Lower lobe of right lung (tissue), 2 donors: ENCODE data around the gene SHC3. TPM values are rescaled to one million over a fixed set of nuclear protein-coding genes. Genes with fewer than 3 reads are reported as not detected.
A peak's percentile ranks its signal among the peaks of the same experiment; 100 is the strongest.

Experiments
- ATAC-seq, 2 donors: fragments of 200-7000 bp; cut with Tn5 transposase; one replicate each; pipeline ENCODE4 v1.9.1; 2020 to 2022; ENCODE audit warnings: mild to moderate bottlenecking in 2 of 2, moderate library complexity in 2 of 2
- DNase-seq: peaks from one replicate; pipeline ENCODE4 v3.0.0-alpha.2; 2020
- H3K27ac ChIP-seq: fragments of 200-600 bp; one replicate; pipeline ENCODE4 v1.8.0; 2022
- H3K27me3 ChIP-seq: fragments of 200-600 bp; one replicate; pipeline ENCODE4 v1.8.0; 2022; ENCODE audit warnings: low read depth
- H3K36me3 ChIP-seq: fragments of 200-600 bp; one replicate; pipeline ENCODE4 v1.8.0; 2022; ENCODE audit warnings: mild to moderate bottlenecking
- H3K4me1 ChIP-seq: fragments of 200-600 bp; one replicate; pipeline ENCODE4 v1.8.0; 2022
- H3K4me3 ChIP-seq: fragments of 200-600 bp; one replicate; pipeline ENCODE4 v1.8.0; 2022; ENCODE audit warnings: mild to moderate bottlenecking
- H3K9me3 ChIP-seq: fragments of 200-600 bp; one replicate; pipeline ENCODE4 v1.8.0; 2022
- intact Hi-C: fragments of 100-400 bp; cut with DNase I; formaldehyde crosslinking; loops from one replicate; pipeline ENCODE4 v1.11.0; 2022
- total RNA-seq: library from RNA; stranded (reverse); fragmentation: NEBNext Ultra II Directional; extraction: Animal tissue kit (Norgen Biotek cat#: 25700); gene quantifications from one replicate; pipeline ENCODE4 v1.2.1, GENCODE V29; 2021
- TF ChIP-seq, protein P1 (sequence below): fragments of 200-600 bp; IDR thresholded peaks from one replicate; pipeline ENCODE4 v1.8.0; 2022; ENCODE audit warnings: antibody characterized with exemption, mild to moderate bottlenecking
- donor health status: DM: no; HTN: yes; CAD: no; lungs with severe emphysema.

SHC3 gene
- total RNA-seq, 1 donor from 2014 or later = 13.2 TPM

DNA sequence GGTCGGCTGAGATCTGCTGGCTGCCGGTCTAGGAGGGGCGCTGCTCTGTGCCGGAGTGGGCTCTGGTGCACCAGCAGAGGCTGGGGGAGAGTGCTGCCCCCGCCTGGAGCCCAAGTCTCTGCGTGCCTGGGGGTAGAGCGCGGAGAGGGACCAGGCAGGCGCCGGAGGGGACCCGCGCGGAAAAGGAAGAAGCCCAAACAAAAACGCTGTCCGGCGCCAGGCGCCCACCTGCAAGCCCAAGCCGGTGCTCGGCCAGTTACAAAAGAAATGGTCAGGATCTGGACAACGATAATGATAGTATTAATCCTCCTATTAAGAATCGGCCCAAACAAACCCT, 187.9 kb downstream of the SHC3 start:
- ATAC-seq = peak; percentile 8 to 15
- Histone ChIP-seq H3K4me1 (peaks cover 33% of the 10 kb centered on the region), H3K27me3 (peaks cover 11% of the 10 kb centered on the region), H3K36me3 (no peaks in the 10 kb centered on the region), H3K27ac (no peak overlapping the region), H3K9me3 (no peaks in the 10 kb centered on the region), H3K4me3 (peak overlapping the region; percentile 66)
- DNase-seq = no peak
- TF ChIP-seq, protein P1, sequence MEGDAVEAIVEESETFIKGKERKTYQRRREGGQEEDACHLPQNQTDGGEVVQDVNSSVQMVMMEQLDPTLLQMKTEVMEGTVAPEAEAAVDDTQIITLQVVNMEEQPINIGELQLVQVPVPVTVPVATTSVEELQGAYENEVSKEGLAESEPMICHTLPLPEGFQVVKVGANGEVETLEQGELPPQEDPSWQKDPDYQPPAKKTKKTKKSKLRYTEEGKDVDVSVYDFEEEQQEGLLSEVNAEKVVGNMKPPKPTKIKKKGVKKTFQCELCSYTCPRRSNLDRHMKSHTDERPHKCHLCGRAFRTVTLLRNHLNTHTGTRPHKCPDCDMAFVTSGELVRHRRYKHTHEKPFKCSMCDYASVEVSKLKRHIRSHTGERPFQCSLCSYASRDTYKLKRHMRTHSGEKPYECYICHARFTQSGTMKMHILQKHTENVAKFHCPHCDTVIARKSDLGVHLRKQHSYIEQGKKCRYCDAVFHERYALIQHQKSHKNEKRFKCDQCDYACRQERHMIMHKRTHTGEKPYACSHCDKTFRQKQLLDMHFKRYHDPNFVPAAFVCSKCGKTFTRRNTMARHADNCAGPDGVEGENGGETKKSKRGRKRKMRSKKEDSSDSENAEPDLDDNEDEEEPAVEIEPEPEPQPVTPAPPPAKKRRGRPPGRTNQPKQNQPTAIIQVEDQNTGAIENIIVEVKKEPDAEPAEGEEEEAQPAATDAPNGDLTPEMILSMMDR = no peak
- intact Hi-C loops = loop anchor here (10.0 kb wide), 1 partner anchor 396 kb away; no protein-coding TSS in a partner anchor

DNA sequence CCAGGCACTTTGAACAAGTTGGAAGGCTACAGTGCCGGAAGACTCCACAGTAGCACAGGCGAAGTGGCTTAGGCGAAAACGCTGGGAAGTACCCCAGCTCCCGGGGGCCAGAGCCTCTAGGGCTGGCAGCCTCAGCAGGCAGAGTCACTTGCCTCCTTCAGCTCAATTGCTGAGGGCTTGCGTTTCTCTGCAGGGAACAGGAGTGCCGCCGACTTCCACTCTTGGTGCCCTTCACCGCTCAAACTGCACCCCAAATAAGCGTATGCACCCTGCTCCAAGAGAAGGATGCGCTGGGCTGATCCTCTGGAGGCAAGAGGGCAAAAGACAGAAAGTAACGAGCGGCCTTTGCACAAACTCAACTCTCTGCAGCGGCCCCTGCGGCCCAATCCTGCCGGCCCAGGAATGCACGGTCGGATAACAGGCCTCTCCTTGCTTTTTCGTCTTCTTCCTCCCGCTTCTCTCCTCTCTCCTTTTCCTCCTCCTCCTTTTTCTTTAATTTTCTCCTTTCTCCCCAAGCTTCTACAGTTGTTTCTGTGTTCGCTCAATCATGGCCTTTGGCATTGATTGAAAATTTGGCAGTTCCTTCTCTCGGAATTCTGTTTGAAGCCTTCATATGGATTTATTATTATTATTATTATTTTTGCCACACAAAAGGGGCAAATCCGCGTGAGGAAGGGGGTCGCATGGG, 188.4 kb downstream of the SHC3 start:
- TF ChIP-seq, protein P1 = no peak
- H3K27me3 ChIP-seq = peaks cover 11% of the 10 kb centered on the region
- H3K4me1 ChIP-seq = peaks cover 28% of the 10 kb centered on the region
- intact Hi-C loops = loop anchor here (10.0 kb wide), 1 partner anchor 395 kb away; no protein-coding TSS in a partner anchor
- ATAC-seq (no peak), DNase-seq (no peak)
- no peaks in the 10 kb centered on the region for H3K9me3 ChIP-seq
- H3K36me3 ChIP-seq = no peaks in the 10 kb centered on the region
- no peak overlapping the region for H3K4me3 ChIP-seq
- no peak overlapping the region for H3K27ac ChIP-seq

DNA sequence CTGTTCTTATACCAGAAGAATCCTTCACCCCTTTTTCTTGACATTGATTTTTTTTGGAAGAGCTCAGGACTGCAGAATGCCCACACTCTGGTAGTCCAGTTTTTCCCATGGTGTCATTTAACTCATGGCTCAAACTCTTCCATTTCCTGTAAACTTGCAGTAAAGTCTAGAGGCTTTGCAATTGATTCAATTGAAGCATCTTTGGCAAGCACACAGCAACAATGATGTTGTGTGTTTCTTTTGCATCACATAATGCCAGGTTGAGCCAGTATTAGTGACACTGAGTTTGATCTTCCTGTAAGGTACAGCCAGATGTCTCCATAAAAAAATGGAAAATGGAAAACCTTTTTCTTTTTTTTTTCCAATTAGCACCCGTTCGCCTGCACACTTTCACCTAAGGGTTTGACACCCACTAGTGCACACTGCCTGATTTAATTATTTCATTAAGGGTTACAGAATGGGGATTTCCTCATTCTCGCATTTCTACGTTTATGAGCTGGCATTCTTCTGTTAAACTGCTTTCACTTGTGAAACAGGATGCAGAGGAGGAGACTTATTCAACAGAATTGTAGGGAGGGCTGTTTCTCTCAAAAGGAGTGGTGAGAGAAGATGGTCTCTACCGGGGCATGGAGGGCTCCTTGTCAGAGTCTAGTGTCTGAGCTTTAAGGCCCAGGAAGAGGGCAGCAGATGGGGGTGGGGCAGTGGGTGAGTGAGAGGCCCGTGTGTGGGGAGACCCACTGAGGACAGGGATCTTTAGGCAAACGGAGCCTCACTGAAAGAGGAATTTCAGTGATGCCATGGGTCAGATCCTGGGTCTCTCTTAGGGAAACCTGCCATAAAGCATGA, 189.6 kb downstream of the SHC3 start:
- peak overlapping the region; percentile 14 for H3K27ac ChIP-seq
- H3K9me3 ChIP-seq = no peaks in the 10 kb centered on the region
- H3K36me3 ChIP-seq = no peaks in the 10 kb centered on the region
- peaks cover 11% of the 10 kb centered on the region for H3K27me3 ChIP-seq
- intact Hi-C loops = no loop called here
- DNase-seq (no peak), ATAC-seq (peak in 1 of 2 donors; percentile 9)
- H3K4me3 ChIP-seq = no peak overlapping the region
- TF ChIP-seq, protein P1 = no peak
- H3K4me1 ChIP-seq = peaks cover 21% of the 10 kb centered on the region

DNA sequence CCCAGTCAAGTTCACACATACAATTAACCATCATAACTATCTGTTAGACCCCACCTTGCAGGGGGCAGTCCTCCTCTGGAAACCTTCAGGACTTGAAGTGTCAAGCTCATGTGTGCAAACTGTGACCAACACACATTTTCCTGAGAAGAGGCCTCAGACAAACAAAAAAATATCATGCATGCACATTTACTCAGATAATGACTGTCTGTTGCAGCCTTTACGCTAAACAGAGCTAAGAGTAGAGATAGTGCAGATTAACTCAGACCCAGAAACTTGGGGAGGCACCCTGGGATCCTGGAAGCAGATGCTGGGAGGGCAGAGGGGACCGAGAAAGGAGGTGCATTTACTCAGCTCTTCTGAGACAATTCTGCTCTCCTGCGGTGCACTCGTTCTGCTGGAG, 191.0 kb downstream of the SHC3 start:
- Histone ChIP-seq H3K27me3 (peaks cover 11% of the 10 kb centered on the region), H3K9me3 (no peaks in the 10 kb centered on the region), H3K27ac (no peak overlapping the region), H3K4me3 (no peak overlapping the region), H3K4me1 (peaks cover 9% of the 10 kb centered on the region), H3K36me3 (no peaks in the 10 kb centered on the region)
- TF ChIP-seq, protein P1 = no peak
- no peak for DNase-seq
- no peak for ATAC-seq
- intact Hi-C loops = no loop called here

DNA sequence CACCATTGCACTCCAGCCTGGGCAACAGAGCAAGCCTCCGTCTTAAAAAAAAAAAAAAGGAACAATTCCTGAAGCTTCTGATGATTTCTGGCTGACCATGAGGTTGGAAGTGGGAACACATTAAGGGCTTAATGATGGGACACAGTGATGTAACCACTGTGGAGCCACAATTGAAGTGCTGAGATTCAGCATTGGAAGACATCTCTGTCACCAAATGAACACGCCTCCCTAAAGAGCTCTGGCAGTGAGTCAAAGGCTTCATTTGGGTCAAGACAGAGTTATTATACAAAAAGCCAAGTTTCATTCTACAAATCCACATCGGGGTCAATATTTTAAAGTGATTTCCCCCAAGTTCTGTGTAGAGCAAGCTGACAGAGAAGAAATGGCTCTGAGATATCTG, 191.8 kb downstream of the SHC3 start:
- Histone ChIP-seq H3K9me3 (peaks cover 4% of the 10 kb centered on the region), H3K4me3 (no peak overlapping the region), H3K4me1 (peaks cover 2% of the 10 kb centered on the region), H3K36me3 (no peaks in the 10 kb centered on the region), H3K27ac (no peak overlapping the region), H3K27me3 (peaks cover 10% of the 10 kb centered on the region)
- ATAC-seq = no peak
- TF ChIP-seq, protein P1 = no peak
- DNase-seq = no peak
- intact Hi-C loops = no loop called here
